ENCODE results near the gene PCDH9. TPM values are rescaled to one million over a fixed set of nuclear protein-coding genes. Genes with fewer than 3 reads are reported as not detected.

PCDH9 gene
- total and polyA plus RNA-seq, 9 donors, result 0.18 to 6.5 (median 1.3) TPM

GRCh38 chr13:67275351-67275960, 45.3 kb upstream of the PCDH9 start:
- H3K27me3 ChIP-seq, result no peaks in the 10 kb centered on the region
- no peaks in the 10 kb centered on the region for H3K9me3 ChIP-seq
- H3K36me3 ChIP-seq, result no peaks in the 10 kb centered on the region
- no peak for TF ChIP-seq POLR2A (IDR thresholded peaks at IDR 0.05)
- H3K4me3 ChIP-seq, result no peak overlapping the region
- 42 to 57% (median 51%) methylated on average over 6 of the region's 6 CpGs for WGBS, 3 donors
- intact Hi-C loops (cut with DNase I), result no loop called here
- no peak overlapping the region for H3K27ac ChIP-seq
- no peaks in the 10 kb centered on the region for H3K4me1 ChIP-seq (ENCODE audit: insufficient read depth)
- DNase-seq, result no peak

- WGBS, 3 donors, result 89 to 92% (median 91%) methylated on average over 1 of the region's 1 CpG
- no peaks in the 10 kb centered on the region for H3K9me3 ChIP-seq
- no peak for DNase-seq
- no peaks in the 10 kb centered on the region for H3K4me1 ChIP-seq (ENCODE audit: insufficient read depth)
- no peak overlapping the region for H3K27ac ChIP-seq
- TF ChIP-seq, protein P1, sequence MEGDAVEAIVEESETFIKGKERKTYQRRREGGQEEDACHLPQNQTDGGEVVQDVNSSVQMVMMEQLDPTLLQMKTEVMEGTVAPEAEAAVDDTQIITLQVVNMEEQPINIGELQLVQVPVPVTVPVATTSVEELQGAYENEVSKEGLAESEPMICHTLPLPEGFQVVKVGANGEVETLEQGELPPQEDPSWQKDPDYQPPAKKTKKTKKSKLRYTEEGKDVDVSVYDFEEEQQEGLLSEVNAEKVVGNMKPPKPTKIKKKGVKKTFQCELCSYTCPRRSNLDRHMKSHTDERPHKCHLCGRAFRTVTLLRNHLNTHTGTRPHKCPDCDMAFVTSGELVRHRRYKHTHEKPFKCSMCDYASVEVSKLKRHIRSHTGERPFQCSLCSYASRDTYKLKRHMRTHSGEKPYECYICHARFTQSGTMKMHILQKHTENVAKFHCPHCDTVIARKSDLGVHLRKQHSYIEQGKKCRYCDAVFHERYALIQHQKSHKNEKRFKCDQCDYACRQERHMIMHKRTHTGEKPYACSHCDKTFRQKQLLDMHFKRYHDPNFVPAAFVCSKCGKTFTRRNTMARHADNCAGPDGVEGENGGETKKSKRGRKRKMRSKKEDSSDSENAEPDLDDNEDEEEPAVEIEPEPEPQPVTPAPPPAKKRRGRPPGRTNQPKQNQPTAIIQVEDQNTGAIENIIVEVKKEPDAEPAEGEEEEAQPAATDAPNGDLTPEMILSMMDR (IDR thresholded peaks at IDR 0.05), result no peak
- TF ChIP-seq EP300 (IDR thresholded peaks at IDR 0.05), result no peak
- no peak for TF ChIP-seq POLR2A (IDR thresholded peaks at IDR 0.05)
- H3K4me3 ChIP-seq, result no peak overlapping the region
- H3K27me3 ChIP-seq, result no peaks in the 10 kb centered on the region
- intact Hi-C loops (cut with DNase I), result no loop called here
- no peaks in the 10 kb centered on the region for H3K36me3 ChIP-seq
Observed at GRCh38 chr13:67273001-67273400, 42.9 kb upstream of the PCDH9 start.

DNA sequence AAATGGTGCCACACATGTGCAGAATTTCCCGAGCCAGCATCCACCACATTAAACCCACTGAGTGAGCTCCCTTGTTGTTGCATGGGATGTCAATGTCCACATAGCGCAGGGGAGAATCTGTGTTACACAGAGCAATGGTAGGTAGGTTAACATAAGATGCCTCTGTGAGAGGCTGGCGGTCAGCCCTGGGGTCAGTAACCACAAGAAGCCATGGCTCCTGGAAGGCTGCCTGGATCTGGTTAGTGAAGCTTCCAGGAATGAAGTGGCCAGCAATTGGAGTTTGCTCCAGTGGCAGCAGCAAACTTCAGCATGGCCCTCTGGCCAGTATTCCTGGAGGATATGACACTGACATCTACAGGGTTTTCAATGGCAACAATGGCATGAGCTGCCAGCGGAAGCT, 37.0 kb upstream of the PCDH9 start:
- 94 to 99% (median 95%) methylated on average over 4 of the region's 4 CpGs for WGBS, 3 donors
- Histone ChIP-seq H3K36me3 (no peaks in the 10 kb centered on the region), H3K27ac (no peak overlapping the region), H3K27me3 (no peaks in the 10 kb centered on the region), H3K4me3 (no peak overlapping the region), H3K9me3 (no peaks in the 10 kb centered on the region), H3K4me1 (ENCODE audit: insufficient read depth) (no peaks in the 10 kb centered on the region)
- no peak for TF ChIP-seq EP300 (IDR thresholded peaks at IDR 0.05)
- TF ChIP-seq POLR2A (IDR thresholded peaks at IDR 0.05), result no peak
- TF ChIP-seq, protein P1 (IDR thresholded peaks at IDR 0.05), result no peak
- intact Hi-C loops (cut with DNase I), result no loop called here
- DNase-seq, result no peak

- Histone ChIP-seq H3K4me3 (no peak overlapping the region), H3K27me3 (no peaks in the 10 kb centered on the region), H3K36me3 (no peaks in the 10 kb centered on the region), H3K9me3 (no peaks in the 10 kb centered on the region), H3K27ac (no peak overlapping the region), H3K4me1 (ENCODE audit: insufficient read depth) (no peaks in the 10 kb centered on the region)
- 75 to 84% (median 84%) methylated on average over 5 of the region's 5 CpGs for WGBS, 3 donors
- TF ChIP-seq EP300 (IDR thresholded peaks at IDR 0.05) (no peak), POLR2A (IDR thresholded peaks at IDR 0.05) (no peak)
- TF ChIP-seq, protein P1 (IDR thresholded peaks at IDR 0.05), result no peak
- intact Hi-C loops (cut with DNase I), result no loop called here
- DNase-seq, result no peak
Observed at GRCh38 chr13:67259208-67259607, 29.1 kb upstream of the PCDH9 start.

DNA sequence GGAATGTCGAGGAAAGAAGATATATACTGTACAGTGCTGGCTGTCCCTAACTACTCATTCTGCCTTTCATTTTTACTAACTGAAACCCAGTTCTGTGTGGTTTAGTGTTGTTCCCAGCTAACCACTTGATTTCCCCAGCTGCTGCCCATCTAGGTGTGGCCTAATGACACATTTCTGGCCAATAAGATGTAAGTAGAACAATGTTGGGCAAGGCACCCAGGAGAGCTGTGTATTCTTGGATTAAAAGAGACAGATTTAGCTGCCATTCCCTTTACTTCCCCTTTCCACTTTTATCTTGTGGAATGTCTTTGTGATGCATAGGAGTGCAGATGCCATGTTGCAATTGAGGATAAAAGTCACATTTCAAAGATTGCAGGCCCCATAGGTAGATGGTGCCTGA, 28.3 kb upstream of the PCDH9 start:
- TF ChIP-seq POLR2A (IDR thresholded peaks at IDR 0.05), result no peak
- TF ChIP-seq EP300 (IDR thresholded peaks at IDR 0.05), result no peak
- TF ChIP-seq, protein P1 (IDR thresholded peaks at IDR 0.05), result no peak
- WGBS, 3 donors, result 83 to 93% (median 90%) methylated on average over 1 of the region's 1 CpG

More for the DNA sequence above, 28.3 kb upstream of the PCDH9 start:
- no peak for DNase-seq
- Histone ChIP-seq H3K4me1 (ENCODE audit: insufficient read depth) (no peaks in the 10 kb centered on the region), H3K27ac (no peak overlapping the region), H3K4me3 (no peak overlapping the region), H3K9me3 (no peaks in the 10 kb centered on the region), H3K36me3 (no peaks in the 10 kb centered on the region), H3K27me3 (no peaks in the 10 kb centered on the region)
- intact Hi-C loops (cut with DNase I), result no loop called here
